ENCODE data around the gene NAP1L5.

Gene NAP1L5

GRCh38 chr4:88722276-88722780 is 24.7 kb upstream of the NAP1L5 start:
- no peak for DNase-seq (ENCODE audit: low spot score)

GRCh38 chr4:88720451-88721428 is 23.1 kb upstream of the NAP1L5 start:
- DNase-seq (ENCODE audit: low spot score): no peak

- no peak for DNase-seq (ENCODE audit: low spot score)
Measured at GRCh38 chr4:88719381-88719780, 21.8 kb upstream of the NAP1L5 start.

- no peak for DNase-seq (ENCODE audit: low spot score)
Measured at GRCh38 chr4:88718098-88718497, 20.5 kb upstream of the NAP1L5 start.

GRCh38 chr4:88713782-88714181 is 16.2 kb upstream of the NAP1L5 start:
- no peak for DNase-seq (ENCODE audit: low spot score)

- no peak for DNase-seq (ENCODE audit: low spot score)
Measured at GRCh38 chr4:88709989-88710388, 12.4 kb upstream of the NAP1L5 start.

GRCh38 chr4:88706574-88706973 is 8.9 kb upstream of the NAP1L5 start:
- DNase-seq (ENCODE audit: low spot score): peak; percentile 32

GRCh38 chr4:88705805-88706492 is 8.3 kb upstream of the NAP1L5 start:
- no peak for DNase-seq (ENCODE audit: low spot score)

- no peak for DNase-seq (ENCODE audit: low spot score)
Measured at GRCh38 chr4:88705223-88705622, 7.6 kb upstream of the NAP1L5 start.

GRCh38 chr4:88702782-88703181 is 5.2 kb upstream of the NAP1L5 start:
- no peak for DNase-seq (ENCODE audit: low spot score)

- DNase-seq (ENCODE audit: low spot score): no peak
Measured at GRCh38 chr4:88698519-88698918, 890 bp upstream of the NAP1L5 start.

GRCh38 chr4:88697141-88697540 is 488 bp downstream of the NAP1L5 start:
- no peak for DNase-seq (ENCODE audit: low spot score)

GRCh38 chr4:88696630-88697029 is 999 bp downstream of the NAP1L5 start:
- DNase-seq (ENCODE audit: low spot score): no peak

- no peak for DNase-seq (ENCODE audit: low spot score)
Measured at GRCh38 chr4:88693792-88694191, 3.8 kb downstream of the NAP1L5 start.

GRCh38 chr4:88690355-88690754 is 7.3 kb downstream of the NAP1L5 start:
- peak; percentile 52 for DNase-seq (ENCODE audit: low spot score)

GRCh38 chr4:88681209-88681608 is 16.4 kb downstream of the NAP1L5 start:
- DNase-seq (ENCODE audit: low spot score): no peak

GRCh38 chr4:88675543-88675942 is 22.1 kb downstream of the NAP1L5 start:
- DNase-seq (ENCODE audit: low spot score): no peak

- no peak for DNase-seq (ENCODE audit: low spot score)
Measured at GRCh38 chr4:88674979-88675378, 22.6 kb downstream of the NAP1L5 start.

- DNase-seq (ENCODE audit: low spot score): no peak
Measured at GRCh38 chr4:88674565-88674964, 23.1 kb downstream of the NAP1L5 start.

- no peak for DNase-seq (ENCODE audit: low spot score)
Measured at GRCh38 chr4:88673886-88674285, 23.7 kb downstream of the NAP1L5 start.

- DNase-seq (ENCODE audit: low spot score): peak; percentile 19
Measured at GRCh38 chr4:88672987-88673386, 24.6 kb downstream of the NAP1L5 start.

- peak; percentile 10 for DNase-seq (ENCODE audit: low spot score)
Measured at GRCh38 chr4:88661739-88662138, 35.9 kb downstream of the NAP1L5 start.

Data from kidney capillary endothelial cell (primary cell).